Measurements from ENCODE around the gene ZNF454.

ZNF454 gene

DNA sequence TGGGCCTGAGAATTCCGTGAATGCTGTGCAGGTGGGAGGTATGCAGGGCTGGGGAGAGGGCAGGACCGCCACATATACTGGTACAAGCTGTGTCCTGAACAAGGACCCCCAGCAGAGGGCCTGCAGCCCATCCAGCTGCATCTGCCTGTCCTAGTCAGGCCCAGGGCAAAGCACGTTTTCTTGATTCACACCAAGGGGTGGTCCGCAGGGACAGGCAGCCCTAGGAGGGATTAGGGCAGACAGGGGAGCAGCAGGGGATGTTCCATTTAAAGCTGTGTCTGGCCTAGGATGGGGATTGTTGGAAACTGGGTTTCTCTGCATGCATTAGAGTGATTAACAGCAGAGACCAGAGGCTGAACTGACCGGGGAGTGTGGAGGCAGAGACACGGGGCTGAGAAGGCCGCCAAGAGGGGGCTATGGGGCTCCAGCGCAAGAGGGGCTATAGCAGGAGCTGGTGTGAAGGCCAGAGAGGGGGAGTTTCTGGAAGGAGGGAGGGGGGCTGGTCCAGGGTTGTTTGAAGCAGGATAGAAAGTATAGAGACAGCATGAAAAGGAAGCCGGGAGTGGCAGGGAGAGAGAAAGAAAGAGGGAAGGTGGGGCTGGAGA is 51.4 kb downstream of the ZNF454 start:
- no peak for DNase-seq (ENCODE audit: insufficient read length, low spot score)
- FAIRE-seq: no peak

DNA sequence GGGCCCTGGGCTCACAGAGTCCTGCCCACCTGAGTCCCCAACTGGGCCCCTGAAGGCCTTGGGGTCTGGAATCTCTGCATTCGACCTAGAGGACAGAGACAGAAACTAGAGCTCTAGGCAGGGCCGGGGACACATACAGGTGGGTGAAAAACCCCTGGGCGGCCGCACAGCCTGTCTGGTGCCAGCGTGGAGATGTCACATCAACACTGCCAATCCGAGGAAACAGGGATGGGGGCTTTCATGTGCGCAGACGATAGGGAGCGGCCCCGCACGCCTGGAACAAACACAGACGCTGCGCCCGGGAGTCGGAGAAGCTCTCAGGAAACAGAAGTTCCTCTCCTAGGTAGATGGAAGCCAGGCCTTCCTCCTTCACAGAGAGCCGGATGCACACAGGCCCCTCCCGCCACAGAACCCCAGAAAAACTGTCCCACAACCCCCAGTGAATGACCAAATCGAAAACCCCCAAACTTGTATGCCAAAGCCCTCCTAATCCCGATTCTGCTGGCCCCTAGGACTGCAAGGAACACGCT is 52.3 kb downstream of the ZNF454 start:
- DNase-seq (ENCODE audit: insufficient read length, low spot score) (no peak), FAIRE-seq (no peak)

DNA sequence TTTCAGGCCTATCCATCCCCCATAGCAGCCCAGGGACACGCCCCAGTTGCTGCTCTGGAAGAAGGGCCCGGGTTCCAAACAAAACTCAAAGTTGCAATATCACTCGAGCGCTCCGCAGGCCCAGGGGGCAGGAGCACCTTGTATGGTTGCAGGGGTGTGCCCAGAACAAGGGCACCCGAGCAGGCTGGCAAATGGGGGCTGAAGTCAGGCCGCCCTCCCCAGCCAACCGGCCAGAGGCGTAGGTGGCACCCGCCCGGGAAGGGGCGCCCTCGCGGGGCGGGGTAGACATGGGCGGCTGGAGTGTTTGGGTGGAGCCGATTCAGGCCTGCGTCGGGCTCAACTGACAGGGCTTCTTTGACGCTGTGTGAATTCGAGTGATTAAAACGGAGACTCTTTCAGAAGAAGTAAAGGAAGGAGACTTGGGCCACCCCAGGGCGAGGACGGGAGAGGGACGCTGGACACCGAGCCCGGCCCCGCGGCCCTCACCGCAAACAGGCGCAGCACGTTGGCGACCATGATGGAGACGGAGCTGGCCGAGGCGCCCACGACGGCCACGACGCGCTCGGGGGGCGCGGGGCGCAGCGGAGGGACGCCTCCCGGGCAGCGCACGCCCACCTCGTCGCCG is 53.1 kb downstream of the ZNF454 start:
- no peak for FAIRE-seq
- DNase-seq (ENCODE audit: insufficient read length, low spot score): no peak

DNA sequence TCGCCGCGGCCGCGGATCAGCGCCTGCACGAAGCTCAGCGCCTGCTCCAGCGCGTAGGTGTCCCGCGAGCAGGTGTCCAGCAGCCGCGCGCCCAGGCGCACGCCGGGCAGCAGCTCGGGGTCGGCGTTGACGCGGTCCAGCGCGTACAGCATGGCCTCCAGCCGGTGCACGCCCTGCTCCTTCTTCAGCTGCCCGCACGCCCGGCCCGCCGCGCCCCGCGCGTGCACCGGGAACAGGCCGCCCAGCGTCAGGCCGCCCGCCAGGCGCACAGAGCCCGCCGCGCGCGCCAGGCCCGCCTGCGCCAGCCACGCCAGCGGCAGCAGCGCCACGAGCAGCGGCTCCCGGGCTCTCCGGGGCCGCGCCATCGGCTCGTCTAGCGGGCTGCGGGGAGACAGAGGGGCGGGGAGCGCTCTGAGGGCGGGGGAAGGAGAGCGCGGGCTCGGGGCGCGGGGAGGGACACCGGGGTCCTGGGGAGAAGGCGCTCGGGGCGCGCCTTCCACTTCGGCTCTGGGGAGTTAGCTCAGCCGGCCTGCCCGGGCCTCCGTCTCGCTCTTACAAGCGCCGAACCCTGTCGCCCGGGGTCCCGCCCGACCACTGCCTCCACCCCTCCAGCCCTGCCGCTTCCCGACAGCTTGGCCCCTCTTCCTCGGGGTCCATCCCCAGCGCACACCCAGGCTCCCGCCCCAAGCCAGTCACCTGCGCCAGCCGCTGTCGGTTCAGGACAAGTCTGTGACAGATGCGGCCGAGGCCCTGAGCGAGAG is 53.8 kb downstream of the ZNF454 start, which contains the start of gene GRM6:
Gene GRM6, minus strand, starts transcription at position 741 of the 761 bp plus-strand sequence. Its CDS starts 376 bp downstream, at position 365.
- DNase-seq (ENCODE audit: insufficient read length, low spot score): no peak
- FAIRE-seq: no peak

DNA sequence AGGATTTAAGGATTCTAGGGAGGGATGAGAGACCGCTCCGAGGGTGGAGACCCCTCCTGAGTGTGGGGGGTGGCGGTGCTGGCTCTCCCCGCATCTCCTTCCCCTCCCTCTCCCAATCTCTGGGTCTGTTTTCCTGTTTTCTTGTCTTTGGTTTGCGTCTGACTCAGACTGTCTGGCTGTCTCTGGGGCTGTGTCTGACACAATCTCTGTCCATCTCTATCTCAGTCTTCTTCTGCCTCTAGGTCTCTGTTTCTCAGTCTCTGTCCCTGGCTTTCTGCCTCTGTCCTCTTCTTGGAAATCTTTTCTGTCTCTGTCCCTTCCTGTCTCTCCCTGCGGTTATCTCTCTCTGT is 54.3 kb downstream of the ZNF454 start:
- FAIRE-seq (no peak), DNase-seq (ENCODE audit: insufficient read length, low spot score) (no peak)

DNA sequence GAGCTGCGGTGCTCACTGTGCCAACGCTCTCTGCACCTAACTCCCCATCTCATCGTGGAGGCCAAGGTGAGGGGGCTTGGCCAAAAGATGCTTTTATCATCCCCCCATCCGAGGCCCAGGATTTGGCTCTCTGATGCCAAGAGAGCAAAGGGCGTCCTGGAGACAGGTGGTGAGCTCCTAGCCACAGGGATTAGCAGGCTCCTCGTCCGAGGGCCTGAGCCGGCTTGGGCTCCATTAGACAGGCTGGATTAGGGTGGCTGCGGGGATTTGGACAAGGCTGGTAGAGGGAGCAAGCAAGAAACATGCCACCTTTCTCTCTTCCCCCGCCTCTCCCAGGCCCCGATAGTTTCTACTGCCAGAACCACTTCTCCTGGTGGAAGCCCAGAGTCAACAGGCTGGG is 55.2 kb downstream of the ZNF454 start:
- no peak for DNase-seq (ENCODE audit: insufficient read length, low spot score)
- FAIRE-seq: no peak

DNA sequence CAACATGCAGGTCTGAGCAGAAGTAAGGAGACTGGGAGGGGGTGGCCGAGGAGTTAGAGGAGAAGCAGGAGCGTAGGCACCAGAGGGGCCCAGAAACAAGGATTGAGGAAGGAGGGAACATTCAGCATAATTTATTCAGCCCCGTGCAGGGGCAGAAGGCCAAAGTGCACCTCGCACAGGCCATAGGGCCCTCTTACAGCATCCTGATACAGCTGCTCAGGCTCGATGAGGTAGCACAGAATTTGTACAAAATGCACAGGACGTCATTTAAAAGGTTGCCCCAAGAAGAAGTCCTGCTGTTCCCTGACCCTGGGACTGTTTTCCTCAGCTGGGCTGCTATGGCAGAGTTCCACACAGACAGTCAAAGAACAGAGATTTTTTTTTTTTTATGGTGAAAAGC is 56.2 kb downstream of the ZNF454 start:
- FAIRE-seq (no peak), DNase-seq (ENCODE audit: insufficient read length, low spot score) (no peak)

DNA sequence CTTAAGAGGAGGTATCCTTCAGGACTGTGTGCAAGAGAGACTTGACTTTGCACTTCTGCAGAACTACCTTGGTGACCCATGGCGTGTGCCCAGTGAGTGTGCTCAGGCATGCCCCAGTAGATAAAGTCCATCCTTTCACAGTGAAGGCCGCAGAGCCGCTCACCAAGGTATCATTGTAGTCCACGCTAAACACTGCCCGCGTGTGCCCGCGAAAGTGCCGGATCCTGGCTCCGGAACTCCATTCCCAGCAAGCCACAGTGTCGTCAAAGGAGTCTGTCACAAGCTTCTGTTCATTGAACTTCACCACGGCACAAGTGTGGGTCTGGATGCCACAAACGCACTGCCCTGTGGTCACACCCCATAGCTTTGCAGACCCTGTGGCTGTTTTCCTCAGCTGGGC is 57.4 kb downstream of the ZNF454 start:
- no peak for FAIRE-seq
- no peak for DNase-seq (ENCODE audit: insufficient read length, low spot score)

DNA sequence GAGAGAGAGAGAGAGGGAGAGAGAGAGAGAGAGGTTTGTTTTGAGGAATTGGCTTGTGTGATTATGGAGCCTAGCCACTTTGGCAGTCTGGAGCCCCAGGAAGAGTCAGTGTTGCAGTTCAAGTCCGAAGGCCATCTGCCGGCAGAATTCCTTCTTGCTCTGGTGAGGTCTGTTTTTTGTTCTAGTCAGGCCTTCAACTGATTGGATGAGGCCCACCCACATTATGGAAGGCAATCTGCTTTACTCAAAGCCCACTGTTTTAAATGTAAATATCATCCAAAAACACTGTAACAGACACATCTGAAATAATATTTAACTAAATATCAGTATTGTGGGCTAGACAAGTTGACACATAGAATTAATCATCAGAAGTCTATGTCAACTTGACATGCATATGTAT is 65.6 kb downstream of the ZNF454 start:
- FAIRE-seq: no peak

DNA sequence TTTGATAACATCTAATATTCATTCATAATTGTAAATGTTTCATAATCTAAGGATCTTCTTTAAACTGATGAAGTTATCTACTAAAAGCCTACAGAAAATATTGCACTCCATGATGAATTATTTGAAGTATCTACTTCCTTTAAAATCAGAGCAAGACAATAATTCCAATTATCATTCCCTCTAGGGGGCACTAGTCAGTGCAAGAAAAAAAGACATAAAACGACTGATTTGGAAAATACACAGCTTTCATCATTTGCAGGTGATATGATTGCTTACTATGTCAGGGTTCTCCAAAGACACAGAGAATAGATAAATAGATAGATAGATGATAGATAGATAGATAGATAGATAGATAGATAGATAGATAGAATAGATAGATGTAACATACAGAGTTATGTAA is 67.7 kb downstream of the ZNF454 start:
- FAIRE-seq (no peak), DNase-seq (ENCODE audit: insufficient read length, low spot score) (no peak)

More for the DNA sequence above, 65.6 kb downstream of the ZNF454 start:
- DNase-seq (ENCODE audit: insufficient read length, low spot score): no peak

Data from GM19239 (cell line).